OCI-LY1 (cell line): Measurements from ENCODE around the gene ATP2B2.

Experiments used
- H2AFZ ChIP-seq: fragments of 200-600 bp; sonication (generic), shearing (Covaris generic); 2 replicates; pipeline ENCODE4 v1.6.0; 2014; ENCODE audit warnings: antibody characterized with exemption, mild to moderate bottlenecking, low read length
- H3F3A ChIP-seq: fragments of 200-600 bp; sonication (generic), shearing (Covaris generic); 2 replicates; pipeline ENCODE4 v1.6.0; 2014; ENCODE audit warnings: mild to moderate bottlenecking, antibody characterized with exemption, low read length, moderate library complexity; ENCODE audit not compliant: insufficient read depth
- H3K27ac ChIP-seq: fragments of 200-600 bp; sonication (generic); 2 replicates; pipeline ENCODE4 v1.5.1; 2014; ENCODE audit warnings: low read length, mixed run types, mild to moderate bottlenecking, low read depth; ENCODE audit not compliant: poor library complexity, severe bottlenecking
- H3K27me3 ChIP-seq: fragments of 200-600 bp; sonication (generic); 2 replicates; pipeline ENCODE4 v1.6.0; 2014; ENCODE audit warnings: antibody characterized with exemption, mild to moderate bottlenecking, low read length, moderate library complexity; ENCODE audit not compliant: insufficient read depth
- H3K36me3 ChIP-seq: fragments of 200-600 bp; sonication (generic); 2 replicates; pipeline ENCODE4 v1.6.1; 2014; ENCODE audit warnings: mild to moderate bottlenecking, antibody characterized with exemption, low read length, moderate library complexity, mixed read lengths; ENCODE audit not compliant: insufficient read depth
- H3K4me1 ChIP-seq: fragments of 200-600 bp; sonication (generic); 2 replicates; pipeline ENCODE4 v1.5.1; 2014; ENCODE audit warnings: mild to moderate bottlenecking, low read length, moderate library complexity; ENCODE audit not compliant: insufficient read depth, severe bottlenecking
- H3K4me2 ChIP-seq: fragments of 200-600 bp; sonication (generic), shearing (Covaris generic); 2 replicates; pipeline ENCODE4 v1.6.1; 2014; ENCODE audit warnings: low read length
- H3K4me3 ChIP-seq: fragments of 200-600 bp; sonication (generic); 2 replicates; pipeline ENCODE4 v1.5.1; 2014; ENCODE audit warnings: low read length, low read depth, mild to moderate bottlenecking, mixed read lengths; ENCODE audit not compliant: poor library complexity, severe bottlenecking
- H3K79me2 ChIP-seq: fragments of 200-600 bp; shearing (Covaris generic); 2 replicates; pipeline ENCODE4 v1.6.1; 2016; ENCODE audit warnings: mixed run types, low read length, mixed read lengths; ENCODE audit not compliant: insufficient read depth
- H3K9ac ChIP-seq: fragments of 200-600 bp; sonication (generic), shearing (Covaris generic); 2 replicates; pipeline ENCODE4 v1.6.1; 2014; ENCODE audit warnings: mild to moderate bottlenecking, low read length, mixed read lengths
- H3K9me2 ChIP-seq: fragments of 200-600 bp; sonication (generic), shearing (Covaris generic); 2 replicates; pipeline ENCODE4 v1.6.1; 2014; ENCODE audit warnings: low read depth, mild to moderate bottlenecking, low read length, mixed read lengths
- H3K9me3 ChIP-seq: fragments of 200-600 bp; shearing (Covaris generic); 2 replicates; pipeline ENCODE4 v1.6.1; 2014; ENCODE audit warnings: low read length, mixed read lengths
- H4K20me1 ChIP-seq: fragments of 200-600 bp; sonication (generic), shearing (Covaris generic); 2 replicates; pipeline ENCODE4 v1.6.0; 2016; ENCODE audit warnings: mild to moderate bottlenecking, low read length; ENCODE audit not compliant: insufficient read depth
- CTCF ChIP-seq: fragments of 200-600 bp; sonication (generic), shearing (Covaris generic); IDR thresholded peaks from 2 replicates; pipeline ENCODE4 v1.5.1; 2017; ENCODE audit warnings: mild to moderate bottlenecking, antibody characterized with exemption, low read length, moderate library complexity, mixed read lengths
- EZH2 ChIP-seq: fragments of 200-600 bp; sonication (generic), shearing (Covaris generic); IDR thresholded peaks from 2 replicates; pipeline ENCODE4 v1.8.0; 2017; ENCODE audit warnings: borderline replicate concordance, mixed run types, mild to moderate bottlenecking, antibody characterized with exemption, low read length, moderate library complexity, mixed read lengths

The ATP2B2 gene

GRCh38 chr3:10510743-10511432 is 5.5 kb upstream of the ATP2B2 start:
- Histone ChIP-seq H3K9me3 (no peaks in the 10 kb centered on the region), H3K27me3 (0 out of 2 replicates have a peak, but pooled peaks cover 7% of the 10 kb centered on the region), H3K36me3 (no peaks in the 10 kb centered on the region), H4K20me1 (no peaks in the 10 kb centered on the region), H3F3A (no peaks in the 10 kb centered on the region), H3K4me1 (no peaks in the 10 kb centered on the region), H2AFZ (no peak overlapping the region), H3K79me2 (no peaks in the 10 kb centered on the region), H3K9me2 (no peaks in the 10 kb centered on the region), H3K9ac (no peak overlapping the region), H3K27ac (no peak overlapping the region), H3K4me2 (no peak overlapping the region), H3K4me3 (no peak overlapping the region)
- TF ChIP-seq EZH2 (no peak), CTCF (no peak)

DNA sequence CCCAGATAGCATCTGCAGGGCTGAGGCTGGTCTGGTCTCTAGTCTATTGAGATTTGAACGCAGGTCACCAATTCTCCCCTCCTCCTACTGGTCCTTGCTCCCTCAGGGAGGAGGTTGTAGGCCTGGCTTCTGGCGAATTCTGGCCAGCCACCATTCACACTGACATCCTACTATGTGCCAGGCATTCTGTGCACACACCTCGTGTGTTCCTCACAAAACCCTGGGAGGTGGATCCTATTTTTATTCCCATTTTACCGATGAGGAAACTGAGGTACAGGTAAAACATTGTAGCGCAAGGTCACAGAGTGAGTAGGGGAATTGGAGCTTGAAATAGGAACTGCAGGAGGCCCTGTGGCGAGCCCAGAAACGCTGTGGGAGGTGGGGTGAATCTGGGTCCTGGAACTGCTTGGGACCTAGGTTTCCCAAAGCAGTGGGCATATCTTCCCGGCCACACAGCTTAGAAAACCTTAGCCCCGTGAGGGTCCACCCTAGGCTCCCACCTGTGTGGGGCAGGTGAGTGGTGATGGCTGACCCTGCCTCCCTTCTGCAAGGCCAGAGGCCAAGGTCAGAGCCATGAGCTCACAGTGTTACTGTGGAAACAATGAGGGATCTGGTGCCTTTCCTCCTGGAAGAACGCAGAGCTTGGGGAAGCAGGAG is 4.8 kb upstream of the ATP2B2 start:
- H3K9me2 ChIP-seq, result no peaks in the 10 kb centered on the region
- no peak for TF ChIP-seq CTCF
- no peak overlapping the region for H3K4me3 ChIP-seq
- H3K36me3 ChIP-seq, result no peaks in the 10 kb centered on the region
- no peaks in the 10 kb centered on the region for H3K4me1 ChIP-seq
- H4K20me1 ChIP-seq, result no peaks in the 10 kb centered on the region
- no peaks in the 10 kb centered on the region for H3F3A ChIP-seq
- no peaks in the 10 kb centered on the region for H3K79me2 ChIP-seq
- H3K4me2 ChIP-seq, result no peak overlapping the region
- no peak overlapping the region for H3K27ac ChIP-seq
- no peaks in the 10 kb centered on the region for H3K9me3 ChIP-seq
- no peak overlapping the region for H2AFZ ChIP-seq
- 0 out of 2 replicates have a peak, but pooled peaks cover 7% of the 10 kb centered on the region for H3K27me3 ChIP-seq
- H3K9ac ChIP-seq, result no peak overlapping the region

- Histone ChIP-seq H3F3A (no peaks in the 10 kb centered on the region), H4K20me1 (no peaks in the 10 kb centered on the region)
Observed at GRCh38 chr3:10509325-10509724, 3.9 kb upstream of the ATP2B2 start.

More at GRCh38 chr3:10509325-10509724, 3.9 kb upstream of the ATP2B2 start:
- Histone ChIP-seq H3K9ac (no peak overlapping the region), H2AFZ (no peak overlapping the region), H3K4me2 (no peak overlapping the region), H3K4me1 (no peaks in the 10 kb centered on the region), H3K27me3 (0 out of 2 replicates have a peak, but pooled peaks cover 7% of the 10 kb centered on the region), H3K4me3 (no peak overlapping the region), H3K27ac (no peak overlapping the region), H3K36me3 (no peaks in the 10 kb centered on the region), H3K79me2 (no peaks in the 10 kb centered on the region), H3K9me3 (no peaks in the 10 kb centered on the region), H3K9me2 (no peaks in the 10 kb centered on the region)
- no peak for TF ChIP-seq CTCF
- TF ChIP-seq EZH2, result no peak
